NCI-H2196 (cell line): Measurements from ENCODE around the gene ADRB1.

ENCODE experiments used
- DNase-seq: peaks from one replicate; lab custom pipeline; 2025; ENCODE audit not compliant: unreplicated experiment; lab: John Stamatoyannopoulos, UW

Gene ADRB1

GRCh38 chr10:114084215-114084614 is 40.5 kb downstream of the ADRB1 start:
- no peak for DNase-seq

- DNase-seq, result no peak
These were observed 43.6 kb downstream of the ADRB1 start for GRCh38 chr10:114087255-114087654.

GRCh38 chr10:114087655-114088054 is 44.0 kb downstream of the ADRB1 start:
- DNase-seq, result no peak

- no peak for DNase-seq
These were observed 51.1 kb downstream of the ADRB1 start for GRCh38 chr10:114094795-114095194.

GRCh38 chr10:114095559-114096337 is 52.1 kb downstream of the ADRB1 start:
- no peak for DNase-seq
